Colonic mucosa (tissue), 4 donors: ENCODE data around the gene HMGA1. TPM values are rescaled to one million over a fixed set of nuclear protein-coding genes. Genes with fewer than 3 reads are reported as not detected.

Experiments used
- DNase-seq: peaks from one replicate; pipeline ENCODE4 v3.0.0-alpha.2; 2020
- H3K27ac ChIP-seq: fragments of 200-600 bp; one replicate; pipeline ENCODE4 v1.8.0; 2021
- H3K27me3 ChIP-seq: fragments of 200-600 bp; one replicate; pipeline ENCODE4 v1.8.0; 2021
- H3K36me3 ChIP-seq: fragments of 200-600 bp; one replicate; pipeline ENCODE4 v1.8.0; 2021
- H3K4me1 ChIP-seq: fragments of 200-600 bp; one replicate; pipeline ENCODE4 v1.8.0; 2021; ENCODE audit warnings: mild to moderate bottlenecking
- H3K4me3 ChIP-seq: fragments of 200-600 bp; one replicate; pipeline ENCODE4 v1.8.0; 2021
- H3K9ac ChIP-seq, 2 donors: one replicate each; pipeline ENCODE4 v1.7.0; 2013; ENCODE audit warnings: control low read depth in 2 of 2, low read depth in 2 of 2, low read length in 2 of 2
- H3K9me3 ChIP-seq: fragments of 200-600 bp; one replicate; pipeline ENCODE4 v1.8.0; 2021
- intact Hi-C: fragments of 100-400 bp; cut with DNase I; formaldehyde crosslinking; loops from one replicate; pipeline ENCODE4 v1.14.1; 2022
- total RNA-seq, 2 donors: library from RNA; stranded (reverse); fragmentation: NEBNext Ultra II Directional in 1 of 2; extraction: Animal tissue kit (Norgen Biotek cat#: 25700) in 1 of 2; gene quantifications; one replicate each; pipeline ENCODE4 v1.2.1, GENCODE V29; 2021
- TF ChIP-seq, protein P1 (sequence below): fragments of 200-600 bp; IDR thresholded peaks from one replicate; pipeline ENCODE4 v1.8.0; 2022; ENCODE audit warnings: antibody characterized with exemption, mild to moderate bottlenecking
- donor health status: healthy.
- donor health status: DM: no; HTN: no; CAD: no.
- donor health status: DM: no; HTN: no; CAD: no.

Gene HMGA1
- total RNA-seq, 2 donors from 2014 or later = 184 to 536 TPM

DNA sequence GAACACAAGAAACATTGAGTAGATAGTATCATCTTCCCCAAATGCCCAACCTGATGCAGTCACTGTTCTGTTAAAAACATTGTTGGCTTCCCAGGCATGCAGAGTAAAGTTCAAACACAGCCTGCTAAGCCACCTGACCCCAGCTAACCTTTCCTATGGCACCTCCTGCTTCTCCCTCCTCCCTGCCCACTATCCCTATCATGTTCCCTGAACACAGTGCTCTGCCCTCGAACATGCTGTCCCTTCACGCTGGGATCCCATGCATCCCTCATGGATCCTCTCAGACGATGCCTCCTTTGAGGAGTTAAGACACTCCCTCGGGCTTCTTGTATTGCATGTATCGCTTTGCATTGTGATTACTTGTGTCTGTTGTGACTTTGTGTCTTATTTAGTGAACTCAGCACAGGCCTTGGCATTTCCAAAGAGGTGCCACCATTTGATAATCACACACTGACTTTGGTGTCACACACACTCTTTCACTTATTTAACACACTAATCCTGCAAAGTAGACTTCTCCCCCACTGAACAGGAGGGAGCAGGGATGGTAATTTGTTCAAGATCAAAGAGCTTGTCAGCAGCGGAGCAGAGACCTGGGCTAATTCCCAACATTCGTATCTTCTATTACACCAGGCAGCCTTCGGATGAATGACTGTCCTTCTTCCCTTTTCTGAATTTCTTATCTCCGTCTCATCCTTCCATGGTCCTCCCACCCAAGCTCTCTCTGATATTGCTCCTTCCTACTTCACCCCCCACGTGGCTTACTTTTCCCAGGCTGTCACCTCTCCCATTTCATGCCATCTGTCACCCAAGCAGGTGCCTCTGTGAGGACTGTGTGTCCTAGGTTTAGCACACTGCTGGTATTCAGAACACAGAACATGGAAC, 40.4 kb downstream of the HMGA1 start:
- DNase-seq = no peak
- Histone ChIP-seq H3K27ac (no peak overlapping the region), H3K4me1 (no peaks in the 10 kb centered on the region), H3K9me3 (no peaks in the 10 kb centered on the region), H3K27me3 (no peaks in the 10 kb centered on the region), H3K4me3 (no peak overlapping the region), H3K36me3 (no peaks in the 10 kb centered on the region), H3K9ac (no peak overlapping the region)
- intact Hi-C loops = no loop called here
- TF ChIP-seq, protein P1, sequence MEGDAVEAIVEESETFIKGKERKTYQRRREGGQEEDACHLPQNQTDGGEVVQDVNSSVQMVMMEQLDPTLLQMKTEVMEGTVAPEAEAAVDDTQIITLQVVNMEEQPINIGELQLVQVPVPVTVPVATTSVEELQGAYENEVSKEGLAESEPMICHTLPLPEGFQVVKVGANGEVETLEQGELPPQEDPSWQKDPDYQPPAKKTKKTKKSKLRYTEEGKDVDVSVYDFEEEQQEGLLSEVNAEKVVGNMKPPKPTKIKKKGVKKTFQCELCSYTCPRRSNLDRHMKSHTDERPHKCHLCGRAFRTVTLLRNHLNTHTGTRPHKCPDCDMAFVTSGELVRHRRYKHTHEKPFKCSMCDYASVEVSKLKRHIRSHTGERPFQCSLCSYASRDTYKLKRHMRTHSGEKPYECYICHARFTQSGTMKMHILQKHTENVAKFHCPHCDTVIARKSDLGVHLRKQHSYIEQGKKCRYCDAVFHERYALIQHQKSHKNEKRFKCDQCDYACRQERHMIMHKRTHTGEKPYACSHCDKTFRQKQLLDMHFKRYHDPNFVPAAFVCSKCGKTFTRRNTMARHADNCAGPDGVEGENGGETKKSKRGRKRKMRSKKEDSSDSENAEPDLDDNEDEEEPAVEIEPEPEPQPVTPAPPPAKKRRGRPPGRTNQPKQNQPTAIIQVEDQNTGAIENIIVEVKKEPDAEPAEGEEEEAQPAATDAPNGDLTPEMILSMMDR = no peak

DNA sequence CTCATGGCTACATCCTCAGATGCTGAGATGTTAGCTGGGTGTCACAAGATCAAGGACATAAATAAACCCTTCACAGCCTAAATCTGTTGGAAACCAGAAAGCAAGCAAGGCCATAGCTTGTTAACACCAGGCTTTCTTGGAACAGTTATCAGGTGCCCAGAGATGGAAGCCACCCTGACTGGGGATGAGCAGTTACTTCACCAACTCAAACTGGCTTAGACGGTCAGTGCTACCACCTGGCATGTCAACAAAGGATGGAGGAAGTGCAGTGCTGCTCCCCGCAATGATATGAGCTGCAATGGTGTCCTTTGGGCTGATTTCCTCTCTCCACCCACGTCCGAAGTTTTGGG, 41.1 kb downstream of the HMGA1 start:
- no peak for DNase-seq
- no peaks in the 10 kb centered on the region for H3K4me1 ChIP-seq
- no peak overlapping the region for H3K4me3 ChIP-seq
- no peak overlapping the region for H3K9ac ChIP-seq
- intact Hi-C loops = no loop called here
- H3K36me3 ChIP-seq = no peaks in the 10 kb centered on the region
- no peaks in the 10 kb centered on the region for H3K27me3 ChIP-seq
- TF ChIP-seq, protein P1 = no peak
- H3K27ac ChIP-seq = no peak overlapping the region
- no peaks in the 10 kb centered on the region for H3K9me3 ChIP-seq

- TF ChIP-seq, protein P1 = no peak
- intact Hi-C loops = no loop called here
- H3K27ac ChIP-seq = no peak overlapping the region
- no peaks in the 10 kb centered on the region for H3K9me3 ChIP-seq
- DNase-seq = no peak
- H3K4me1 ChIP-seq = no peaks in the 10 kb centered on the region
- H3K27me3 ChIP-seq = no peaks in the 10 kb centered on the region
- no peak overlapping the region for H3K9ac ChIP-seq
- H3K36me3 ChIP-seq = no peaks in the 10 kb centered on the region
- H3K4me3 ChIP-seq = no peak overlapping the region
Observed at GRCh38 chr6:34278833-34279232, 42.2 kb downstream of the HMGA1 start.

- TF ChIP-seq, protein P1 = no peak
- no peak overlapping the region for H3K27ac ChIP-seq
- H3K27me3 ChIP-seq = no peaks in the 10 kb centered on the region
- no peak overlapping the region for H3K9ac ChIP-seq
- no peaks in the 10 kb centered on the region for H3K4me1 ChIP-seq
- H3K36me3 ChIP-seq = no peaks in the 10 kb centered on the region
- no peak for DNase-seq
- H3K4me3 ChIP-seq = no peak overlapping the region
- intact Hi-C loops = no loop called here
- H3K9me3 ChIP-seq = no peaks in the 10 kb centered on the region
Observed at GRCh38 chr6:34280216-34280615, 43.5 kb downstream of the HMGA1 start.

- intact Hi-C loops = no loop called here
- Histone ChIP-seq H3K4me3 (no peak overlapping the region), H3K27me3 (no peaks in the 10 kb centered on the region), H3K9ac (no peak overlapping the region), H3K4me1 (no peaks in the 10 kb centered on the region), H3K36me3 (no peaks in the 10 kb centered on the region), H3K9me3 (no peaks in the 10 kb centered on the region), H3K27ac (no peak overlapping the region)
- no peak for DNase-seq
- TF ChIP-seq, protein P1 = no peak
Observed at GRCh38 chr6:34281702-34282334, 45.1 kb downstream of the HMGA1 start.
